Liver (tissue), 3 donors: ENCODE results near the gene NUDT22.

Experiments
- FOXA1 ChIP-seq: IDR thresholded peaks from 2 replicates; pipeline ENCODE4 v1.6.1; 2016; ENCODE audit warnings: antibody characterized with exemption
- GABPA ChIP-seq, 2 donors: IDR thresholded peaks in 1 of 2; conservative IDR thresholded peaks in 1 of 2; 2 replicates each; pipeline ENCODE4 v1.6.1; 2016; ENCODE audit warnings: antibody characterized with exemption in 2 of 2, mild to moderate bottlenecking in 1 of 2, moderate library complexity in 1 of 2
- TAF1 ChIP-seq: conservative IDR thresholded peaks from 2 replicates; pipeline ENCODE4 v1.6.1; 2016; ENCODE audit warnings: antibody characterized with exemption, mild to moderate bottlenecking
- YY1 ChIP-seq: IDR thresholded peaks from 2 replicates; pipeline ENCODE4 v1.6.1; 2016; ENCODE audit warnings: antibody characterized with exemption, mild to moderate bottlenecking
- TF ChIP-seq, protein P1 (sequence below): fragments of 150-350 bp; IDR thresholded peaks from 2 replicates; pipeline ENCODE4 v1.5.1; 2017; ENCODE audit warnings: improper control_type of control experiment, low read depth, low read length; ENCODE audit not compliant: missing input control
- TF ChIP-seq, protein P2 (sequence below): IDR thresholded peaks from 2 replicates; pipeline ENCODE4 v1.6.1; 2016; ENCODE audit warnings: antibody characterized with exemption
- TF ChIP-seq, protein P3 (sequence below): IDR thresholded peaks from 2 replicates; pipeline ENCODE4 v1.6.1; 2016; ENCODE audit warnings: antibody characterized with exemption
- donor health status: healthy.
- donor health status: healthy.

DNA sequence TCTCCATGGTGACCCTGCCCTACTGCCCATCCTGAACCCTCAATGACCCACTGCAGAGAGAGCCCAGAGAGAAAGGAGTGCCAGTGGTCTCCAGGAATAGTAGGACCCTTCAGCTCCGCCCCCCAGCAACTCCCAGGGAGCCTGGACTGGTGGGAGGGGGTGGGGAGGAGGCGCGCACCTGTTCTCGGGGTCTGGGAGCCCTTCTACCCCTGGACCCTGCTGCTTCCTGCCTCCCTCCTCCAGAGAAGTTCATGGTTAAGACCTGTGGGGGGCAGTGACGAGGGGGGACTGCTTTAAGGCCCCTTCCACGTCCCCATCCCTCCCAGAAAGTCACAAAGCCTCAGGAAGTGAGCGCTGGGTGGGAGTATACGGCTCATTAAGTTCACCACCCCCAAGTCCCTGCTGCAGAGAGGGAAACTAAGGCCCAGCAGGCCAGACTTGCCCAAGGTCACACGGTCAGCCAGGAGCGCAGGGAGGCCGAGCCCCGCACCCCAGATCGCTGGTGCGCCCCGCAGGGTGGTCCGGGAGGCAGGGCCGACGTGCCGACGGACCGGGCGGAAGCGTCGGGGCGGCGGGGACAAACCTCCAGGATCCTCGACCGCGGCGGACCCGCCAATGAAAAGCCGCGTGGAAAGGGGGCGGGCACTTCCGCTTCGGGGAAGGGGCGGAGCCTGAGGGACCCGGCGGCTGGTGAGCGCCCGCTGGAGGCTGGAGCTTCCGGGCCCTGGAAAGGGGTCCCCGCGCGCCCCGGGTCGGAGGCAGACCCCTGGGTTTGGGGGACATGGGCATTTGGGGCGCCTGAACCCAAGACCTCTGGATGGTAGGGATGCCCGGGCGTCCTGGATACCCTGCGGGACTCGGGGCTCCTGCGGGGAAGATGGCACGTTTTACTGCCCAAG is at the start of gene NUDT22, which contains the start of gene TRPT1:
- TF ChIP-seq, protein P1, sequence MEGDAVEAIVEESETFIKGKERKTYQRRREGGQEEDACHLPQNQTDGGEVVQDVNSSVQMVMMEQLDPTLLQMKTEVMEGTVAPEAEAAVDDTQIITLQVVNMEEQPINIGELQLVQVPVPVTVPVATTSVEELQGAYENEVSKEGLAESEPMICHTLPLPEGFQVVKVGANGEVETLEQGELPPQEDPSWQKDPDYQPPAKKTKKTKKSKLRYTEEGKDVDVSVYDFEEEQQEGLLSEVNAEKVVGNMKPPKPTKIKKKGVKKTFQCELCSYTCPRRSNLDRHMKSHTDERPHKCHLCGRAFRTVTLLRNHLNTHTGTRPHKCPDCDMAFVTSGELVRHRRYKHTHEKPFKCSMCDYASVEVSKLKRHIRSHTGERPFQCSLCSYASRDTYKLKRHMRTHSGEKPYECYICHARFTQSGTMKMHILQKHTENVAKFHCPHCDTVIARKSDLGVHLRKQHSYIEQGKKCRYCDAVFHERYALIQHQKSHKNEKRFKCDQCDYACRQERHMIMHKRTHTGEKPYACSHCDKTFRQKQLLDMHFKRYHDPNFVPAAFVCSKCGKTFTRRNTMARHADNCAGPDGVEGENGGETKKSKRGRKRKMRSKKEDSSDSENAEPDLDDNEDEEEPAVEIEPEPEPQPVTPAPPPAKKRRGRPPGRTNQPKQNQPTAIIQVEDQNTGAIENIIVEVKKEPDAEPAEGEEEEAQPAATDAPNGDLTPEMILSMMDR: peak; percentile 18
- TF ChIP-seq, protein P2, sequence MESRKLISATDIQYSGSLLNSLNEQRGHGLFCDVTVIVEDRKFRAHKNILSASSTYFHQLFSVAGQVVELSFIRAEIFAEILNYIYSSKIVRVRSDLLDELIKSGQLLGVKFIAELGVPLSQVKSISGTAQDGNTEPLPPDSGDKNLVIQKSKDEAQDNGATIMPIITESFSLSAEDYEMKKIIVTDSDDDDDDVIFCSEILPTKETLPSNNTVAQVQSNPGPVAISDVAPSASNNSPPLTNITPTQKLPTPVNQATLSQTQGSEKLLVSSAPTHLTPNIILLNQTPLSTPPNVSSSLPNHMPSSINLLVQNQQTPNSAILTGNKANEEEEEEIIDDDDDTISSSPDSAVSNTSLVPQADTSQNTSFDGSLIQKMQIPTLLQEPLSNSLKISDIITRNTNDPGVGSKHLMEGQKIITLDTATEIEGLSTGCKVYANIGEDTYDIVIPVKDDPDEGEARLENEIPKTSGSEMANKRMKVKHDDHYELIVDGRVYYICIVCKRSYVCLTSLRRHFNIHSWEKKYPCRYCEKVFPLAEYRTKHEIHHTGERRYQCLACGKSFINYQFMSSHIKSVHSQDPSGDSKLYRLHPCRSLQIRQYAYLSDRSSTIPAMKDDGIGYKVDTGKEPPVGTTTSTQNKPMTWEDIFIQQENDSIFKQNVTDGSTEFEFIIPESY: no peak
- TF ChIP-seq FOXA1 (no peak), GABPA (IDR thresholded peaks at IDR 0.05 in 1 of 2, conservative IDR thresholded peaks at IDR 0.05 in 1 of 2) (peak in 1 of 2 donors; percentile 88), TAF1 (no peak), YY1 (peak; percentile 44)
- TF ChIP-seq, protein P3, sequence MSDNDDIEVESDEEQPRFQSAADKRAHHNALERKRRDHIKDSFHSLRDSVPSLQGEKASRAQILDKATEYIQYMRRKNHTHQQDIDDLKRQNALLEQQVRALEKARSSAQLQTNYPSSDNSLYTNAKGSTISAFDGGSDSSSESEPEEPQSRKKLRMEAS: no peak
